Stimulated activated naive CD8-positive, alpha-beta T cell treated with anti-CD3 and anti-CD28 coated beads, Interleukin-15, amount 100 ng/mL, for 72 hours (primary cell): ENCODE results near the gene USP40.
A peak's percentile ranks its signal among the peaks of the same experiment; 100 is the strongest.
"Not testable (repeated sequence)": the region's sequence is repeated elsewhere in the genome, so short reads cannot be mapped to it uniquely, and the experiment has no call there.

ENCODE experiments used
- ATAC-seq: fragments of 150-1000 bp; cut with Tn5 transposase; 2 replicates; pipeline ENCODE4 v1.10.0; 2021; ENCODE audit warnings: mild to moderate bottlenecking, moderate library complexity
- DNase-seq, 2 donors: peaks; one replicate each; pipeline ENCODE4 v3.0.0; 2021 to 2022
- H3K27ac Mint-ChIP-seq, 2 donors: one replicate each; pipeline ENCODE4 v1.8.0; 2022; ENCODE audit warnings: mild to moderate bottlenecking in 2 of 2, mixed read lengths in 2 of 2, moderate library complexity in 2 of 2
- H3K27me3 Mint-ChIP-seq: one replicate; pipeline ENCODE4 v1.8.0; 2022; ENCODE audit warnings: mixed read lengths
- H3K4me1 Mint-ChIP-seq: one replicate; pipeline ENCODE4 v1.8.0; 2022; ENCODE audit warnings: mild to moderate bottlenecking, mixed read lengths
- H3K4me3 Mint-ChIP-seq, 2 donors: one replicate each; pipeline ENCODE4 v1.8.0; 2022; ENCODE audit warnings: mild to moderate bottlenecking in 2 of 2, mixed read lengths in 2 of 2, moderate library complexity in 1 of 2
- H3K9me3 Mint-ChIP-seq, 2 donors: one replicate each; pipeline ENCODE4 v1.8.0; 2022; ENCODE audit warnings: mixed read lengths in 2 of 2

Gene USP40, protein sequence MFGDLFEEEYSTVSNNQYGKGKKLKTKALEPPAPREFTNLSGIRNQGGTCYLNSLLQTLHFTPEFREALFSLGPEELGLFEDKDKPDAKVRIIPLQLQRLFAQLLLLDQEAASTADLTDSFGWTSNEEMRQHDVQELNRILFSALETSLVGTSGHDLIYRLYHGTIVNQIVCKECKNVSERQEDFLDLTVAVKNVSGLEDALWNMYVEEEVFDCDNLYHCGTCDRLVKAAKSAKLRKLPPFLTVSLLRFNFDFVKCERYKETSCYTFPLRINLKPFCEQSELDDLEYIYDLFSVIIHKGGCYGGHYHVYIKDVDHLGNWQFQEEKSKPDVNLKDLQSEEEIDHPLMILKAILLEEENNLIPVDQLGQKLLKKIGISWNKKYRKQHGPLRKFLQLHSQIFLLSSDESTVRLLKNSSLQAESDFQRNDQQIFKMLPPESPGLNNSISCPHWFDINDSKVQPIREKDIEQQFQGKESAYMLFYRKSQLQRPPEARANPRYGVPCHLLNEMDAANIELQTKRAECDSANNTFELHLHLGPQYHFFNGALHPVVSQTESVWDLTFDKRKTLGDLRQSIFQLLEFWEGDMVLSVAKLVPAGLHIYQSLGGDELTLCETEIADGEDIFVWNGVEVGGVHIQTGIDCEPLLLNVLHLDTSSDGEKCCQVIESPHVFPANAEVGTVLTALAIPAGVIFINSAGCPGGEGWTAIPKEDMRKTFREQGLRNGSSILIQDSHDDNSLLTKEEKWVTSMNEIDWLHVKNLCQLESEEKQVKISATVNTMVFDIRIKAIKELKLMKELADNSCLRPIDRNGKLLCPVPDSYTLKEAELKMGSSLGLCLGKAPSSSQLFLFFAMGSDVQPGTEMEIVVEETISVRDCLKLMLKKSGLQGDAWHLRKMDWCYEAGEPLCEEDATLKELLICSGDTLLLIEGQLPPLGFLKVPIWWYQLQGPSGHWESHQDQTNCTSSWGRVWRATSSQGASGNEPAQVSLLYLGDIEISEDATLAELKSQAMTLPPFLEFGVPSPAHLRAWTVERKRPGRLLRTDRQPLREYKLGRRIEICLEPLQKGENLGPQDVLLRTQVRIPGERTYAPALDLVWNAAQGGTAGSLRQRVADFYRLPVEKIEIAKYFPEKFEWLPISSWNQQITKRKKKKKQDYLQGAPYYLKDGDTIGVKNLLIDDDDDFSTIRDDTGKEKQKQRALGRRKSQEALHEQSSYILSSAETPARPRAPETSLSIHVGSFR

DNA sequence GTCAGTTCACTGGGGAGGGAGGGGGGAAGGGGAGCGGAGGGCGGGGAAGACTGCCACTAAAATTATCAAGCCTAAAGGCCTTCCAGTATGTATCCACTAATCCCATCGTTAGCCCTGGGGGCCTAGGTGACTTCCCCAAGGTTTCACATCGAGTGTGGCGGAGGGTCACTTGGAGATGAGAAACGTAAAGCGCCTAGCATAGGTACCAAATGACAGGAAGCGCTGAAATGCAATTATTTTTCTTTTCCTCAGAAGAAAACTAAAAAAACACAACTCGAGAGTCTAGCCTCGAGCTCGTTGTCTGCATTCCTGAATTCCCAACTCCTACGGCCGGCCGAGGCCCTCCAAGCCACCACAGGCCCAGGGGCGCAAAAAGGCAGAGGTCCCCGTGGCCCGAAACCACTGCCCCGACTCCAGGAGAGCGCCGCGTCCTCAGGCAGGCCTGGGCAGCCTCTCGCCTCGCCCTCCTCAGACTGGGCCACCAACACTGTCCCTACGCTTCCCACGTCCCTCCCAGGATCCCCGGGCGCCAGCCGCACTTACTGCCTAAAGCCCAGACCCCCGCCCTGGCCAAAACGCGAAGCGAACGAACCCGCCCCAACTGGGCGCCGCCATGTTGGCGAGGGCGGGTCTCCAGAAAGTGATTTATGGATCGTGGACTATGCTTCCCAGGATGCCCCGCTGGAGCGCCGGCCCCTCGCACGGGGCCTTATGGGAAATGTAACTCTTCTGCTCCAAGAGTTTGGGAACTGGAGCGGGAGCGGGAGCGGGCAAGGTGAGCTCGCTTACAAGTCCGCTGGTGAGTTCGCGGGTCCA, at the start of gene USP40:
Gene USP40 (minus strand): TSS at position 642 of the 816 bp plus-strand sequence. CDS start 1,228 bp downstream, outside the sequence.
- ATAC-seq (peak; percentile 89), DNase-seq (peak; percentile 42 to 63)
- Mint-ChIP-seq H3K9me3 (no peaks in the 10 kb centered on the region), H3K27me3 (peaks cover 3% of the 10 kb centered on the region), H3K4me1 (peaks cover 16% of the 10 kb centered on the region), H3K27ac (peak within 1 kb of the TSS; percentile 99 to 100), H3K4me3 (peak within 1 kb of the TSS; percentile 97 to 98)

DNA sequence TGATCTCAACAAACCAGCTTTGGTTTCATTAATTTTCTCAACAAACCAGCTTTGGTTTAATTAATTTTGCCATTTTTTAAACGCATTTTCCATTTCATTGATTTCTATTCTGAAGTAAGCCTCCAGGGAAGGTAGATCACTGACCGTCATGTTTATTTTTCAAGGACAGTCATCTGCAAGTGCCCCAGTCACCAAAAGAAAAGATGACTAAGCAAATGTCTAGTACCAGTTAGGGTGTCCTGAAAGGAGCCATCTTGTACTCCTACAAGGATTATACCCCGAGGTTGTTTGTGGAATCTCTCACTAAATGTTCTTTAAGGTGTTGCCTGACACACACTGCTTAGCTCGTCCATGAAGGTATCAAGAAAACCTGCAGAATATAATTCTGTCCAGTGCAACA, 44.7 kb upstream of the USP40 start:
- DNase-seq: no peak
- no peak overlapping the region for H3K27ac Mint-ChIP-seq
- H3K4me1 Mint-ChIP-seq: no peaks in the 10 kb centered on the region
- peaks cover 30 to 31% of the 10 kb centered on the region in 2 donors for H3K9me3 Mint-ChIP-seq
- no peak for ATAC-seq
- H3K4me3 Mint-ChIP-seq: no peak overlapping the region
- peaks cover 34% of the 10 kb centered on the region for H3K27me3 Mint-ChIP-seq

DNA sequence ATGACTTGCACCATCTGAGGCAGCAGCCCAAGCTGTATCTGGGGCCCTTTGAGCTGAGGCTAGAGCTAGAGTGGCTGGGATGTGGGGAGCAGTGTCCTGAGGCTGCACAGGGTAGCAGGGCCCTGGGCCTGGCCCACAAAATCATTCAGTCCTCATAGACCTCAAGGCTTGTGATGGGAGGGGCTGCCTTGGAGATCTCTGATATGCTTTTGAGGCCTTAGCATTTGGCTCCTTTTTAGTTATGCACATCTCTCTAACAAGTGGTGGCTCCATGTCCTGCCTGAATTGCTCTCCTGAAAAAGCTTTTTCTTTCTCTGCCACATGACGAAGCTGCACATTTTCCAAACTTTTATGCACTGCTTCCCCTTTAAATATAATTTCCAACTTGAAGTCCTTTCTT, 39.1 kb upstream of the USP40 start:
- no peak for DNase-seq
- H3K27ac Mint-ChIP-seq: no peak overlapping the region
- no peaks in the 10 kb centered on the region for H3K4me1 Mint-ChIP-seq
- peaks cover 13% of the 10 kb centered on the region for H3K27me3 Mint-ChIP-seq
- no peak for ATAC-seq
- H3K4me3 Mint-ChIP-seq: no peak overlapping the region
- peaks cover 4 to 13% of the 10 kb centered on the region in 2 donors for H3K9me3 Mint-ChIP-seq

DNA sequence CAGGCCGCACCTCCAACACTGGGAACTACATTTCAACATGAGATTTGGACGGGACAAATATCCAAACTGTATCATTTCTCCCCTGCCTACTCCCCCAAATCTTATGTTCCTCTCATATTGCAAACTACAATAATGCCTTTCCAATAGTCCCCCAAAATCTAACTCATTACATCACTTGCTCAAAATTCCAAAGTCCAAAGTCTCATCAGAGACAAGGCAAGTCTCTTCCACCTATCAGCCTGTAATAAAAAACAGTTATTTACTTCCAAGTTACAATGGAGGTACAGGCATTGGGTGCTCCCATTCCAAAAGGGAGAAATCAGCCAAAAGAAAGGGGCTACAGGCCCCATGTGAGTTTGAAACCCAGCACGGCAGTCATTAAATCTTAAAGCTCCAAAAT, 38.2 kb upstream of the USP40 start:
- peaks cover 20% of the 10 kb centered on the region for H3K27me3 Mint-ChIP-seq
- no peak overlapping the region for H3K27ac Mint-ChIP-seq
- DNase-seq (no peak), ATAC-seq (no peak)
- H3K4me3 Mint-ChIP-seq: no peak overlapping the region
- no peaks in the 10 kb centered on the region for H3K4me1 Mint-ChIP-seq
- peaks cover 0 to 5% of the 10 kb centered on the region in 2 donors for H3K9me3 Mint-ChIP-seq

DNA sequence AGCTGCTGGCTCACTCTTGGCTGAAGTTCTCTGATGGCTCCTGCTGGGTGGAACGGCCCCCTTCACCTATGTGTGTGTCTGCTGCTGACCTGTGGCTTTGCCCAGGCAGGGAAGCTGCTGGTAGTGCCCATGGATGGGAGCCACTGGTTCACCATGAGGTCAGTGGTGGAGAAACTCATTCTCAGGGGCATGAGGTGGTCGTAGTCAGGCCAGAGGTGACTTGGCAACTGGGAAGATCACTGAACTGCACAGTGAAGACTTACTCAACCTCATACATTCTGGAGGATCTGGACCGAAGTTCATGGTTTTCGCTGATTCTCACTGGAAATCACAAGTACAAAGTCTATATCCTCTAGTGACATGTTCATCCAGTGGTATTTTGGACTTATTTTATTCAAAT, 36.9 kb upstream of the USP40 start:
- Mint-ChIP-seq H3K27ac (no peak overlapping the region), H3K4me1 (no peaks in the 10 kb centered on the region)
- no peak for ATAC-seq

DNA sequence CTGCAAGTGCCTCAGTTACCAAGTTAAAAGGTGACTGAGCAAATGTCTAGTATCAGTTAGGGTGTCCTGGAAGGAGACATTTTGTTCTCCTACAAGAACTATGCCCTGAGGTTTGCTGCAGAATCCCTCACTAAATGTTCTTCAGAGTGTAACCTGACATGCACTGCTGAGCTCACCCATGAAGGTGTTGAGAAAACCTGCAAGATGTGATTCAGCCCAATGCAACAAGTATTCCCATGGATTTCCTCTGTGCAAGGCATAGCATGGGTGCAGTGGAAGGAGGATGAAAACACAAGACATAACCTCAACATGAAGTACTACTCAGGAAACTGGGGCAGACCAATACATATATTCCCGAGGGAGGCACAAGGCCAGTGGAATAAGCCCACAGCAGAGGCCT, 35.5 kb upstream of the USP40 start:
- H3K9me3 Mint-ChIP-seq: peaks cover 0 to 5% of the 10 kb centered on the region in 2 donors
- DNase-seq: no peak
- H3K4me1 Mint-ChIP-seq: no peaks in the 10 kb centered on the region
- ATAC-seq: no peak
- no peak overlapping the region for H3K27ac Mint-ChIP-seq
- no peak overlapping the region for H3K4me3 Mint-ChIP-seq
- peaks cover 21% of the 10 kb centered on the region for H3K27me3 Mint-ChIP-seq

More for the DNA sequence above, 36.9 kb upstream of the USP40 start:
- DNase-seq: no peak
- Mint-ChIP-seq H3K27me3 (peaks cover 21% of the 10 kb centered on the region), H3K4me3 (no peak overlapping the region), H3K9me3 (peaks cover 0 to 5% of the 10 kb centered on the region in 2 donors)

DNA sequence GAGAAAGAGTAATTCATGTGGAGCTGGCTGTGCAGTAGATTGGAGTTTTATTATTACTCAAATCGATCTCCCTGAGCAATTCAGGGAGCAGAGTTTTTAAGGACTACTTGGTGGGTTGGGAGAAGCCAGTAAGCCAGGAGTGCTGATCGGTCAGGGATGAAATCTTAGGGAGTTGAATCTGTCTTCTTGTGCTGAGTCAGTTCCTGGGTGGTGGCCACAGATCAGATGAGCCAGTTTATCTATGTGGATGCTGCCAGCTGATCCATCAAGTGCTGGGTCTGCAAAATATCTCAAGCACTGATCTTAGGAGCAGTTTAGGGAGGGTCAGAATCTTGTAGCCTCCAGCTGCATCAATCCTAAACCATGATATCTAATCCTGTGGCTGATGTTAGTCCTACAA, 33.8 kb upstream of the USP40 start:
- Mint-ChIP-seq H3K4me1 (no peaks in the 10 kb centered on the region), H3K4me3 (no peak overlapping the region), H3K9me3 (peaks cover 0 to 5% of the 10 kb centered on the region in 2 donors), H3K27ac (no peak overlapping the region), H3K27me3 (peaks cover 21% of the 10 kb centered on the region)
- DNase-seq (no peak), ATAC-seq (no peak)

DNA sequence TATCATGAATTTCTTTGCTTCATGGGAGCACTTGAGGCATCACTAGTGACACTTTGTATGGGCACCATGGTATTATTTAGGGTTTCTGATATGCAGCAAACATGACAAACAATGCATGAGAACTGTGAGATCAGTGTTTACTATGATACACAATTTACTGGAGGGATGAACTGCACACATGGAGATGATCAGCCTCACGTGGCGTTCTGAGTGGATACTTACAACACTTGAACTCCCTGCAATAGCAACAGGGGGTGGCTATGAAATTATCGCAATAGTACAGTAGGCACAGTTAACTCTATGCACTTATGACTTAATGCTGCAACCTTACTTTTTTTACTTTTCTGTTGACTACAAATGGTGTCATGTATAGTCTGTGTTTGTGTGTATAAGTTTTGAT, 32.4 kb upstream of the USP40 start:
- DNase-seq (no peak), ATAC-seq (no peak)
- Mint-ChIP-seq H3K4me3 (no peak overlapping the region), H3K9me3 (peaks cover 0 to 5% of the 10 kb centered on the region in 2 donors), H3K4me1 (no peaks in the 10 kb centered on the region), H3K27me3 (peaks cover 29% of the 10 kb centered on the region), H3K27ac (no peak overlapping the region)

DNA sequence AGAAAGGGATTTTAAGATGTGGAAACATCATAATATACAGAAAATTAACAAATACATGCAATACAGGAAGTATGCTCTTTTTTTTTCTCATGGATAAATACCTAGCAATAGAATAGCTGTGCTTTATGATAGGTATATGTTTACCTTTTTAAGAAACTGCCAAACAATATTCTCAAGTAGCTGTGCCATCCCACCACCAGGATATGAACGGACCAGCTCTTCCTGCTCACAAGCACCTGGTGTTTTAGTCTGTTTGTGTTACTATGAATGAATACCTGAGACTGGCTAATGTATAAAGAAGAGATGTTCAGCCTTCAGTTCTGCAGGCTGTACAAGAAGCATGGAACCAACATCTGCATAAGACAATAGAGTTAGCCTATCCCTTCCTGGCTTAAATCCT, 30.9 kb upstream of the USP40 start:
- no peaks in the 10 kb centered on the region for H3K4me1 Mint-ChIP-seq
- H3K27ac Mint-ChIP-seq: no peak overlapping the region
- ATAC-seq (no peak), DNase-seq (no peak)
- H3K27me3 Mint-ChIP-seq: peaks cover 23% of the 10 kb centered on the region
- peaks cover 0 to 2% of the 10 kb centered on the region in 2 donors for H3K9me3 Mint-ChIP-seq
- H3K4me3 Mint-ChIP-seq: no peak overlapping the region

DNA sequence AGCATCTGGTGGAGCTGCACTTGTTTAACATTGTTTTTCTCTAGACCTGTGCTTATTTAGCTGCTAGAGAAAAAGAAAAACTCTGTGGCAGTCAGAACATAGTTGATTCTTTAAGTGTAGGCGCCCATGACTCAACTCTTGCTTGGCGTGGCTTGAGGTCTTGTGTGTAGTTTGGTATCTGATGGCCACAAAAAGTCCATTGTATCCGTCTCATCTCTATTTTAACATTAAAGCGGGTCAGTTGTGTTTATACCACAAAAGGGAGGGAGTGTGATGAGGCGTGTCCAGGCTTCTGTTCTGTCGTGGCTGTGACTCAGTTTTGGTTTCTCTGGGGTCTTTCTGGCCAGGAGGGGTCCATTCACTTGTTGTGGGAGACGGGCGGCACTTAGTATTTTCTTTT, 26.6 kb upstream of the USP40 start:
- Mint-ChIP-seq H3K9me3 (no peaks in the 10 kb centered on the region), H3K4me3 (no peak overlapping the region), H3K27me3 (peaks cover 7% of the 10 kb centered on the region), H3K4me1 (no peaks in the 10 kb centered on the region), H3K27ac (no peak overlapping the region)
- ATAC-seq: no peak
- no peak for DNase-seq

DNA sequence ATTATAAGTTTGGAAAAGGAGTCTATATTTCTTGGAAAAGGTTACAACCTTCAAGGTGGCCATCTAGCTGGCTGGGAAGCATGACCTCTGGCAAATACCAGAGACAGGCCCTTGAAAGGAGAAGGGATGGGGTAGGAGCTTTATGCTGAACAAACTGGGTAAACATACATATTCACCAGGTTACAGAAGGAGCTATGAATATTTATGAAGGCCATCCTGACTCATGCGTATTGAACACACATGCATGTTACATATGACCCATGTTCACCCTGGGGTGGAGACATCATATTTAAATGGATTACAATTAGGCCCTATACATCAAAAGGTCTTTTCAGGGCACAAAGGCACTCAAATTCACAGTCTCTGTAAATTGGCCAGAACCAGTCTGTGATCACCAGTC, 26.1 kb upstream of the USP40 start:
- H3K4me3 Mint-ChIP-seq, H3K27ac Mint-ChIP-seq, ATAC-seq, DNase-seq, H3K9me3 Mint-ChIP-seq, H3K27me3 Mint-ChIP-seq, H3K4me1 Mint-ChIP-seq: not testable (repeated sequence)

DNA sequence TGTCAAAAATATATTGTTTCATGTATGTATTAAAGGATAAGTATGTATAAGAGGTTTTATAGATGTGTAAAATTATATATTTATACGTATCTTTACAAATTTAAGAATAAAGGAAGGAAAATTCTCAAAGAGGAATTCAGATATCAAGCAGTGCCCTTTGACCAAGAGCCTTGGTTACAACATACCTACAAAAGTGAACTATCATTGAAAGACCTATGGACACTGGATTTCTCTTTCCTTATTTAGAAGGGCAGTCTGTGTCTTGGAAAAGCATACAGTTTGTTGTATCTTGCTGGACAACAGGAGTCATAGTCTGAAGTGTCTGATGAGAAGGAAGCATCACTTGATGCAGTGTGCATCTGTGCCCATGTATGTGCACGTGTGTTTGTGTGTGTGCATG, 21.8 kb upstream of the USP40 start:
- H3K27me3 Mint-ChIP-seq: peaks cover 18% of the 10 kb centered on the region
- ATAC-seq (no peak), DNase-seq (no peak)

DNA sequence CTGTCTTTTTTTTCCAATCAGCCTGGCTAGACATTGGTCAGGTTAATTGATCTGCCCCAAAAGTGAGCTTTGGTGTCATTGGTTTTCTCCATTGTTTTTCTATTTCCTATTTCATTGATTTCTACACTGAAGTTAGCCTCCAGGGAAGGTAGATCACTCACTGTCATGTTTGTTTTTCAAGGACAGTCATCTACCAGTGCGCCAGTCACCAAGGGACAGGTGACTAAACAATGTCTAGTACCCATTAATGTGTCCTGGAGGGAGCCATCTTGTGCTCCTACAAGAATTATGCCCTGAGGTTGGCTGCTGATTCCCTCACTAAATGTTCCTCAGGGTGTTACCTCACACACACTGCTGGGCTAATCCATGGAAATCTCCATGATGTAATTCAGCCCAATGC, 17.6 kb upstream of the USP40 start:
- H3K9me3 Mint-ChIP-seq: peaks cover 0 to 8% of the 10 kb centered on the region in 2 donors
- no peak overlapping the region for H3K4me3 Mint-ChIP-seq
- no peaks in the 10 kb centered on the region for H3K4me1 Mint-ChIP-seq
- ATAC-seq (no peak), DNase-seq (no peak)
- no peak overlapping the region for H3K27ac Mint-ChIP-seq
- H3K27me3 Mint-ChIP-seq: peaks cover 20% of the 10 kb centered on the region

More for the DNA sequence above, 21.8 kb upstream of the USP40 start:
- Mint-ChIP-seq H3K9me3 (peaks cover 0 to 8% of the 10 kb centered on the region in 2 donors), H3K27ac (no peak overlapping the region), H3K4me1 (no peaks in the 10 kb centered on the region), H3K4me3 (no peak overlapping the region)

DNA sequence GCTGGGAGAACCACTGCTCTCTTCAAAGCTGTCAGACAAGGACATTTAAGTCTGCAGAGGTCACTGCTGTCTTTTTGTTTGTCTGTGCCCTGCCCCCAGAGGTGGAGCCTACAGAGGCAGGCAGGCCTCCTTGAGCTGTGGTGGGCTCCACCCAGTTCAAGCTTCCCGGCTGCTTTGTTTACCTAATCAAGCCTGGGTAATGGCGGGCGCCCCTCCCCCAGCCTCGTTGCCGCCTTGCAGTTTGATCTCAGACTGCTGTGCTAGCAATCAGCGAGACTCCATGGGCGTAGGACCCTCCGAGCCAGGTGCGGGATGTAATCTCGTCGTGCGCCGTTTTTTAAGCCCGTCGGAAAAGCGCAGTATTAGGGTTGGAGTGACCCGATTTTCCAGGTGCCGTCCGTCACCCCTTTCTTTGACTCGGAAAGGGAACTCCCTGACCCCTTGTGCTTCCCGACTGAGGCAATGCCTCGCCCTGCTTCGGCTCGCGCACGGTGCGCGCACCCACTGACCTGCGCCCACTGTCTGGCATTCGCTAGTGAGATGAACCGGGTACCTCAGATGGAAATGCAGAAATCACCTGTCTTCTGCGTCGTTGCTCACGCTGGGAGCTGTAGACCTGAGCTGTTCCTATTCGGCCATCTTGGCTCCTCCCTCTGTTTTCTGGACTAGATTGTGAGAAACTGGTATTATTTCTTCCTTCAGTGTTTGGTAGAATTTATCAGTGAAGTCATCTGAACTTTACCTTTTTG, 16.8 kb upstream of the USP40 start:
- H3K9me3 Mint-ChIP-seq, DNase-seq, ATAC-seq, H3K27ac Mint-ChIP-seq, H3K4me1 Mint-ChIP-seq: not testable (repeated sequence)
- H3K4me3 Mint-ChIP-seq: peak overlapping the region; percentile 37 to 71
- peaks cover 20% of the 10 kb centered on the region for H3K27me3 Mint-ChIP-seq
